Rectal smooth muscle tissue (tissue), 1 donor: ENCODE results near the gene KYAT1.

Source experiments
- H3K27ac ChIP-seq: one replicate; pipeline ENCODE4 v1.7.0; 2013; ENCODE audit warnings: low read depth, low read length, inconsistent platforms
- H3K27me3 ChIP-seq: one replicate; pipeline ENCODE4 v1.7.0; 2013; ENCODE audit warnings: low read length; ENCODE audit not compliant: control insufficient read depth, insufficient read depth
- H3K36me3 ChIP-seq: one replicate; pipeline ENCODE4 v1.7.0; 2013; ENCODE audit warnings: low read length; ENCODE audit not compliant: control insufficient read depth, insufficient read depth
- H3K4me1 ChIP-seq: one replicate; pipeline ENCODE4 v1.7.0; 2013; ENCODE audit warnings: low read length; ENCODE audit not compliant: control insufficient read depth, insufficient read depth
- H3K4me3 ChIP-seq: one replicate; pipeline ENCODE4 v1.7.0; 2013; ENCODE audit warnings: low read length
- H3K9ac ChIP-seq: one replicate; pipeline ENCODE4 v1.7.0; 2013; ENCODE audit warnings: low read length

The KYAT1 gene

GRCh38 chr9:128786681-128787601 lies 94.8 kb downstream of the KYAT1 start, which contains the start of gene TBC1D13:
TBC1D13 (plus strand) TSS chr9:128787253; CDS start chr9:128787354, 101 bp downstream.
- H3K36me3 ChIP-seq, result peaks cover 15% of the 10 kb centered on the region
- H3K4me1 ChIP-seq, result peaks cover 5% of the 10 kb centered on the region
- H3K27me3 ChIP-seq, result no peaks in the 10 kb centered on the region
- peak within 1 kb of the TSS; percentile 64 for H3K27ac ChIP-seq
- H3K9ac ChIP-seq, result peak within 1 kb of the TSS; percentile 75
- H3K4me3 ChIP-seq, result peak within 1 kb of the TSS; percentile 97

DNA sequence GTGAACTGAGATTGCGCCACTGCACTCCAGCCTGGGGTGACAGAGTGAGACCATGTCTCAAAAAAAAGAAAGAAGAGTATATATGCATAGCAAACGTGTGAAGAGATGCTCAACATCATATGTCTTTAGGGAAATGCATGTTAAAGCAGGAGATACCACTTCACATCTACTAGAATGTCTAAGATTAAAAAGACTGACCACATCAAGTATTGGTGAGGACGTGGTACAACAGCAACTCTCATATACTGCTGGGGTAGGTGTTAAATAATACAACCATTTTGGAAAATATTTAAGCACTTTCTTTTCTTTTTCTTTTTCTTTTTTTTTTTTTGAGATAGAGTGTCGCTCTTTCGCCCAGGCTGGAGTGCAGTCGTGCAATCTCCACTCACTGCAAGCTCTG lies 96.3 kb downstream of the KYAT1 start:
- Histone ChIP-seq H3K27me3 (no peaks in the 10 kb centered on the region), H3K4me3 (no peak overlapping the region), H3K9ac (no peak overlapping the region), H3K27ac (no peak overlapping the region), H3K36me3 (peaks cover 2% of the 10 kb centered on the region), H3K4me1 (peaks cover 5% of the 10 kb centered on the region)
